ENCODE data around the gene SEMA3B. TPM values are rescaled to one million over a fixed set of nuclear protein-coding genes. Genes with fewer than 3 reads are reported as not detected.

The SEMA3B gene
- total and polyA plus RNA-seq, 2 of the 4 experiments (the other 2 are of a cell fraction) = 4.3 to 29.3 TPM

- H3K9ac ChIP-seq (ENCODE audit: low read depth, low read length) = no peak overlapping the region
- no peak overlapping the region for H4K8ac ChIP-seq (ENCODE audit: low read depth in 2 of 2, low read length in 2 of 2)
- H3K23ac ChIP-seq (ENCODE audit: low read depth, low read length) = no peak overlapping the region
- in situ Hi-C loops (cut with MboI; ENCODE audit: low sequenced_read_pairs) = loop anchor here (5.0 kb wide), 2 partner anchors 44 to 79 kb away; partner anchors contain the start of gene GNAT1
- no peak overlapping the region for H3K4me3 ChIP-seq (ENCODE audit: insufficient read depth, low read depth, low read length)
- H3K56ac ChIP-seq (ENCODE audit: extremely low read depth, insufficient read depth, low read length) = no peak overlapping the region
- no peak overlapping the region for H3K18ac ChIP-seq (ENCODE audit: low read depth, low read length)
- no peak overlapping the region for H2BK5ac ChIP-seq (ENCODE audit: low read depth, low read length, poor library complexity, severe bottlenecking)
- H3K4me1 ChIP-seq (ENCODE audit: control insufficient read depth, insufficient read depth, low read length) = peaks cover 42% of the 10 kb centered on the region
- H2AK5ac ChIP-seq (ENCODE audit: low read depth, low read length) = peak overlapping the region; percentile 78
- H2BK20ac ChIP-seq (ENCODE audit: low read depth, low read length) = no peak overlapping the region
- H3K9me3 ChIP-seq (ENCODE audit: control insufficient read depth, insufficient read depth, low read length) = no peaks in the 10 kb centered on the region
- peak overlapping the region; percentile 68 for H2AK9ac ChIP-seq (replicated peaks; ENCODE audit: low read depth, low read length, poor library complexity)
- BruUV-seq (replicated peaks) = TSS peak; percentile 8
- no peak overlapping the region for H3K27ac ChIP-seq (ENCODE audit: insufficient read depth, low read length)
- ChIA-PET CTCF (interaction anchor here (2.2 kb wide), 1 partner anchor 11 kb away, joined by 7 read pairs; no protein-coding TSS in a partner anchor), POLR2A (ENCODE audit: unreplicated experiment) (no interaction called here)
- no peaks in the 10 kb centered on the region for H3K27me3 ChIP-seq (ENCODE audit: control insufficient read depth, insufficient read depth, low read length)
- H3K79me1 ChIP-seq (ENCODE audit: low read depth in 1 of 2, low read length in 2 of 2) = peaks cover 3 to 35% of the 10 kb centered on the region in 2 experiments; a peak in 3 of 4 replicates
- H3K9me1 ChIP-seq (ENCODE audit: insufficient read depth, low read length) = peaks cover 24% of the 10 kb centered on the region
- ATAC-seq (ENCODE audit: low read depth) (no peak), DNase-seq (no peak)
- no CpG with 5 or more reads among the region's 10 CpGs for WGBS, 2 experiments (ENCODE audit: extremely low coverage in 2 of 2, insufficient read length in 1 of 2)
- H4K20me1 ChIP-seq (ENCODE audit: insufficient read depth, low read length) = no peaks in the 10 kb centered on the region
- no peak overlapping the region; the same call in 1 of the 2 replicates for H2BK120ac ChIP-seq (ENCODE audit: low read depth, low read length)
- peaks cover 17% of the 10 kb centered on the region; the same call in 1 of the 2 replicates for H3K36me3 ChIP-seq (ENCODE audit: control insufficient read depth, insufficient read depth, low read length)
- H4K5ac ChIP-seq (ENCODE audit: low read depth, low read length) = no peak overlapping the region
- H2BK15ac ChIP-seq (ENCODE audit: low read depth, low read length) = no peak overlapping the region
- no peak overlapping the region; the same call in 1 of the 2 replicates for H4K91ac ChIP-seq (ENCODE audit: insufficient read depth, low read depth, low read length)
- no peak overlapping the region for H3K4me2 ChIP-seq (ENCODE audit: low read depth, low read length)
- H3K4ac ChIP-seq (ENCODE audit: low read depth, low read length) = peak overlapping the region; percentile 23
- dilution Hi-C loops (cut with HindIII; ENCODE audit: low sequenced_read_pairs, unreplicated experiment) = no loop called here
- H2AFZ ChIP-seq (replicated peaks; ENCODE audit: low read length, poor library complexity) = no peak overlapping the region
- TF ChIP-seq RFX5 (IDR thresholded peaks at IDR 0.05; ENCODE audit: low read depth, low read length) (no peak), NFE2L2 (IDR thresholded peaks at IDR 0.05; ENCODE audit: low read depth, low read length) (no peak), USF2 (IDR thresholded peaks at IDR 0.05; ENCODE audit: low read depth, low read length) (no peak), BHLHE40 (IDR thresholded peaks at IDR 0.05; ENCODE audit: low read depth, low read length) (no peak), SMC3 (IDR thresholded peaks at IDR 0.05; ENCODE audit: low read depth, low read length) (no peak), CHD1 (IDR thresholded peaks at IDR 0.05; ENCODE audit: low read depth, low read length) (no peak), CTCF (conservative IDR thresholded peaks at IDR 0.05; ENCODE audit: low read depth, low read length) (no peak), MXI1 (IDR thresholded peaks at IDR 0.05; ENCODE audit: borderline replicate concordance, low read depth, low read length) (no peak), ELK1 (IDR thresholded peaks at IDR 0.05; ENCODE audit: borderline replicate concordance, low read depth, low read length) (no peak), RCOR1 (IDR thresholded peaks at IDR 0.05; ENCODE audit: insufficient replicate concordance, low read length) (no peak), RAD21 (IDR thresholded peaks at IDR 0.05; ENCODE audit: low read length) (no peak), FOS (IDR thresholded peaks at IDR 0.05; ENCODE audit: low read depth, low read length) (no peak), MAFK (IDR thresholded peaks at IDR 0.05; ENCODE audit: low read depth, low read length) (no peak), CEBPB (IDR thresholded peaks at IDR 0.05; ENCODE audit: low read depth, low read length) (no peak), MAZ (IDR thresholded peaks at IDR 0.05; ENCODE audit: borderline replicate concordance, low read depth, low read length) (no peak), POLR2A (IDR thresholded peaks at IDR 0.05; ENCODE audit: low read depth, low read length) (no peak)
- H3K14ac ChIP-seq (replicated peaks; ENCODE audit: low read depth, low read length) = no peak overlapping the region
- intact Hi-C loops (cut with micrococcal nuclease) = no loop called here
Observed at GRCh38 chr3:50271314-50271936, 2.5 kb downstream of the SEMA3B start.
